NCI-H748 (cell line): Measurements from ENCODE around the gene TSHZ3.

Experiments used
- DNase-seq: peaks from one replicate; lab custom pipeline; 2025; ENCODE audit not compliant: unreplicated experiment; lab: John Stamatoyannopoulos, UW

Gene TSHZ3

GRCh38 chr19:31314156-31314555 is 35.1 kb downstream of the TSHZ3 start:
- no peak for DNase-seq

GRCh38 chr19:31313291-31314030 is 35.8 kb downstream of the TSHZ3 start:
- DNase-seq: no peak

GRCh38 chr19:31312677-31313244 is 36.5 kb downstream of the TSHZ3 start:
- no peak for DNase-seq

- DNase-seq: no peak
Measured at GRCh38 chr19:31312009-31312676, 37.1 kb downstream of the TSHZ3 start.

- no peak for DNase-seq
Measured at GRCh38 chr19:31310432-31311133, 38.7 kb downstream of the TSHZ3 start.

DNA sequence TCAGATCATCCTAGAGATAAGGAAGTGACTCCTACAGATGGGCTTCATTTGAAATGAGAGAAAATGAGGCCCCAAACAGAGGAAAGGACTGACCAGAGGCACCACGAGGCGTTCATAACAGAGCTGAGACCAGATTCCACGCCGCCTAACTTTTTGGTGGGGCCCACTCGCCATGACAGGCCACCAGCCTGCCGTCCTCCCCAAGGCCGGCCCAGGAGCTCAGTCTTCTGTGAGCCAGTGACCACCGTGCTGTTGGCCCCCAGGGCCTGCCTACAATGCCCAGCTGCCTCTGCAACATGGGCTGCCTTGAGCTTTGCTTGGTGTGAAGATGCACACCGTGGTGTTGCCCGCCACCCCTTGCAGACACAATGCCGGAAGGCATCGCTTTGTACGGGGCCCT is 40.5 kb downstream of the TSHZ3 start:
- no peak for DNase-seq

GRCh38 chr19:31307071-31307669 is 42.1 kb downstream of the TSHZ3 start:
- DNase-seq: no peak

DNA sequence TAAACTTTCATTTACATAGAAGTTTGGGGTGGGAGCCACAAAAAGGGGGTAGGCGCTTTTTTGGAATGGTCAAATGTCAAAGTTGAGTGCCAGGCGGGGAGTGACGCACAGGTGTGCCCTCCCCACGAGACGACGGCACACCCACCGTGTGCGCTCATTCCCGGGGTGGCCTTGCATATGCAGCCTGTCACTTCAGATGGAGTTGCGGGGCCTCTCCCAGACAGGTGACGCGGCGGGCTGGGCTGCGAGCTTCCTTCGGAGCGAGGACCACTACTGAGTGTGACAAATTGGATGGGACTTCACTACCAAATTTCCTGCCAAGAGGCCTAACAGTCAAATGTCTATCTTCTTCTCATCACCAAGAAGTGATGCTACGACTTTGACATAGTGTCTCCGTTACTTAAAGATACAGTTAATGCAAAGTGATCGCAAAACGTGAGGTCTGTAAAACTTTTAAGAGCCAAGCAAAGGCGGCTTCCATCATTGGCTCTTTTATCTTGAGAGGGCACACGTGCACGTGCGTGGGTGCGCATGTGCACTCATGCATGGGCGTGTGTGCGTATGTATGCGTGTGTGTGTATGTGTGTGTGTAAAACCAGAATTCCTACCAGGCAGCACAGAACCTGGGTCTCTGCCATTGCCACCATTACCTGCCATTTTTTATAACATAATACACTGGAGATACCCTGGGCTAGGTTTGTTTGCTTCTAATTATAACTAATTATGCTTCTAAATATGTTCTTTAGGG is 43.1 kb downstream of the TSHZ3 start:
- DNase-seq: no peak

DNA sequence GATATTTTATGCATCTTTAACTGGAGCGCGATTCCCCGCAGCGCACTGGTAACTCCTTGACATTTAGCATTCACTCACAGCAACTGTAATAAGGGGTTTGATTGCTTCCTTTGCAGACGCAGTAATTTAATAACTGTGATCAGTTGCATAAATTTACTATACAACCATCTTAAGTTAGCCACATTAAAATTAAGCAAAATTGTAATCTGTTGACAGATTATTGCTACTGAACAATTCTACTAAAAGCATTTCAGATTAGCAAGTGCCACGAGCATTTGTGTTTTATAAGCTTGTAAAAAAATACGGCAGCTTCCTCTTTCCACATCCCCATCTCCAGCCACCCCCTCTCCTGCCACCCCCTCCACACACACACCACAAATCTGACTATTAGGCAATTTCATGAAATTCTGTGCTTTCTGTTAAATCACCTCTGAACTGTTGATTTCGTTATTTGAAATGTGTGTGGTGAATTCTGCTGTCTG is 44.4 kb downstream of the TSHZ3 start:
- no peak for DNase-seq

- no peak for DNase-seq
Measured at GRCh38 chr19:31303262-31303815, 45.9 kb downstream of the TSHZ3 start.

- DNase-seq: no peak
Measured at GRCh38 chr19:31301306-31301980, 47.8 kb downstream of the TSHZ3 start.

- DNase-seq: no peak
Measured at GRCh38 chr19:31300422-31300821, 48.8 kb downstream of the TSHZ3 start.

- no peak for DNase-seq
Measured at GRCh38 chr19:31299665-31300064, 49.6 kb downstream of the TSHZ3 start.

GRCh38 chr19:31297991-31298390 is 51.2 kb downstream of the TSHZ3 start:
- DNase-seq: no peak

- no peak for DNase-seq
Measured at GRCh38 chr19:31296741-31297390, 52.4 kb downstream of the TSHZ3 start.

DNA sequence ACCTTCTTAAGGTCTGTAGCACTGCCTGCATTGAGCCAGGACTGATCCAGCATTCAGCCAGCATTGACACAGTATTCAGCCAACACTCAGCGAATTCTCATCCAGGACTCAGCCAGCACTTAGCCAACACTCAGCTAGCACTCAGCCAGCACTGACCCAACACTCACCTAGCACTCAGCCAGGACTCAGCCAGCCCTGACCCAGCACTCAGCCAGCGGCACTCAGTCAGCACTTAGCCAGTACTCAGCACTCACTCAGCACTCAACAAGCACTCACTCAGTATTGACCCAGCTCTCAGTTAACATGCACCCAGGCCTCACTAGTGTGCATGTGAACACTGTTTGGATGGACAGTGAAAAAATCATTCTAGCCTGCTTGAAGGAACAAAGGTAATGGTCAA is 55.0 kb downstream of the TSHZ3 start:
- no peak for DNase-seq

- DNase-seq: no peak
Measured at GRCh38 chr19:31292639-31293185, 56.5 kb downstream of the TSHZ3 start.

DNA sequence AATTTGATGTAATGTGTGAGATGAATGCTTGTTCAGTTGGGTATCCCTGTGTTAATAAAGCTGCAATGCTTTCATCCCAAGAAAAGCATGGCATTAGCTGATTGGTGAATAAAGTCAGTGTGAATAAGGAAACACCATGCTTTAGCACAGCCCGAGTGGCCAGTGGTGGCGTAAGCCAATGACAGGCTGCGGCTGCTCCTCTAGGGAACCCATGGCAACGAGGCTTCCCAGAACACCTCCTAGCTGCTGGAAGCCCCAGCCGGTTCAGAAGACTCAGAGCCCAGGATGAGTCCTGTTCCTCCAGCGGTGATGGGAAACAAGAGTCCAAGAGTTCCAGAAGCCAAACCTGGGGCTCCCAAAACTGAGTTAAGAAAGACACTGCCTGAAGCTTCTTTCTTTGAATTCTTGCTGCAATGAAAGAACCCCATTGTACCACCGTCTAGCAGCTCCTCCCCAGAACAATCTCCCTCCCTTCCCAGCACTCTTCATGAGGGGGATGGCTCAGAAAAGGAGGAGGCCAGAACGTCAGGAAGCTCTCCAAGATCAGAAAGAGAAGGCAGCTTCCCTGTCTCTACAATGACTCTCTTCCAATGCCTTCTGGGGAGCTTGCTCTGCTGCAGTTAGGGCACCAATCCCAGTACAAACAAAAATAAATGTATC is 58.2 kb downstream of the TSHZ3 start:
- DNase-seq: no peak
